ENCODE data around the gene PPP1R7.

DNA sequence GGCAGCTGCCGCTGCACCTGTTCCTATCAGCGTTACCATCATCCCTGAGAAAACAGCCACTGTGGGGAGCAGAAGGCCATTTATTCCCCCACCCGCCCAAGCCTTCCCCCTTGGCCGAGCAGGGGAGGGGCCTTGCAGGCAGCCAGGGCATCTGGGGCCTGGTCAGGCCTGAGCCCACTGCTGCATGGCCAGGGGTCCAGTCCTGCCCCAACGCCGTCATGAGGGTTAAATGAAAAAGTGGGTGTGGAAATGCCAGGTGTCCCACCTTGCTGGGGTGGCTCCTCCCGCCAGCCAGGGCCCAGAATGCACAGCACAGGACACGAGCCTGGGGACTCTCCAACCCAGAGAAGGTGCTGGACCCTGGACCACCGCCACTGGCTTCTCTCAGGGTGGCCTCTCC lies 52.4 kb downstream of the PPP1R7 start:
- TF ChIP-seq, protein P1, sequence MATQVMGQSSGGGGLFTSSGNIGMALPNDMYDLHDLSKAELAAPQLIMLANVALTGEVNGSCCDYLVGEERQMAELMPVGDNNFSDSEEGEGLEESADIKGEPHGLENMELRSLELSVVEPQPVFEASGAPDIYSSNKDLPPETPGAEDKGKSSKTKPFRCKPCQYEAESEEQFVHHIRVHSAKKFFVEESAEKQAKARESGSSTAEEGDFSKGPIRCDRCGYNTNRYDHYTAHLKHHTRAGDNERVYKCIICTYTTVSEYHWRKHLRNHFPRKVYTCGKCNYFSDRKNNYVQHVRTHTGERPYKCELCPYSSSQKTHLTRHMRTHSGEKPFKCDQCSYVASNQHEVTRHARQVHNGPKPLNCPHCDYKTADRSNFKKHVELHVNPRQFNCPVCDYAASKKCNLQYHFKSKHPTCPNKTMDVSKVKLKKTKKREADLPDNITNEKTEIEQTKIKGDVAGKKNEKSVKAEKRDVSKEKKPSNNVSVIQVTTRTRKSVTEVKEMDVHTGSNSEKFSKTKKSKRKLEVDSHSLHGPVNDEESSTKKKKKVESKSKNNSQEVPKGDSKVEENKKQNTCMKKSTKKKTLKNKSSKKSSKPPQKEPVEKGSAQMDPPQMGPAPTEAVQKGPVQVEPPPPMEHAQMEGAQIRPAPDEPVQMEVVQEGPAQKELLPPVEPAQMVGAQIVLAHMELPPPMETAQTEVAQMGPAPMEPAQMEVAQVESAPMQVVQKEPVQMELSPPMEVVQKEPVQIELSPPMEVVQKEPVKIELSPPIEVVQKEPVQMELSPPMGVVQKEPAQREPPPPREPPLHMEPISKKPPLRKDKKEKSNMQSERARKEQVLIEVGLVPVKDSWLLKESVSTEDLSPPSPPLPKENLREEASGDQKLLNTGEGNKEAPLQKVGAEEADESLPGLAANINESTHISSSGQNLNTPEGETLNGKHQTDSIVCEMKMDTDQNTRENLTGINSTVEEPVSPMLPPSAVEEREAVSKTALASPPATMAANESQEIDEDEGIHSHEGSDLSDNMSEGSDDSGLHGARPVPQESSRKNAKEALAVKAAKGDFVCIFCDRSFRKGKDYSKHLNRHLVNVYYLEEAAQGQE (IDR thresholded peaks at IDR 0.05; ENCODE audit: low read depth): no peak
- TF ChIP-seq EP300 (IDR thresholded peaks at IDR 0.05; ENCODE audit: borderline replicate concordance): no peak
- no peak for TF ChIP-seq TAF1 (IDR thresholded peaks at IDR 0.05; ENCODE audit: low read depth)

Measured in Ishikawa (cell line).